K562 (cell line): ENCODE measurements around the gene C4BPB. TPM values are rescaled to one million over a fixed set of nuclear protein-coding genes. Genes with fewer than 3 reads are reported as not detected.

Experiments used
- ATAC-seq: fragments of 200-7000 bp; cut with Tn5 transposase; 3 replicates; pipeline ENCODE4 v1.9.1; 2020; ENCODE audit warnings: moderate library complexity
- BruUV-seq: library from RNA; stranded (reverse); fragments of 400-500 nt; replicated peaks from 2 replicates; lab custom pipeline; 2021; lab: Mats Ljungman, UMichigan
- CTCF ChIA-PET: fragments of 300-600 bp; formaldehyde crosslinking; extraction: SDS; loops from one replicate; lab custom pipeline; 2021; ENCODE audit warnings: low intra/inter-chr PET ratio; lab: Yijun Ruan, JAX
- POLR2A ChIA-PET: fragments of 300-600, 350-650 bp; sonication (Branson Sonifier 250); formaldehyde crosslinking; extraction: SDS; loops from one replicate; lab custom pipeline; 2021; ENCODE audit warnings: antibody characterized with exemption, inconsistent platforms; lab: Yijun Ruan, JAX
- DNase-seq, 4 experiments: peaks; one replicate each; pipeline versions ENCODE4 v3.0.0 to v3.0.0-alpha.2; 2011 to 2018; ENCODE audit warnings: low spot score in 3 of 4, mixed read lengths in 3 of 4; ENCODE audit errors: extremely low read depth in 1 of 4
- FAIRE-seq: peaks from 2 replicates; lab custom pipeline; 2011; peaks lifted over from hg19 to GRCh38; lab: Jason Lieb, UNC
- H2AFZ ChIP-seq: 2 replicates; pipeline ENCODE4 v1.6.0; 2011; ENCODE audit warnings: low read depth, low read length, control low read depth, inconsistent platforms
- H3K27ac ChIP-seq: fragments of 200-600 bp; 3 replicates; pipeline ENCODE4 v1.8.0; 2011; ENCODE audit warnings: low read depth, mild to moderate bottlenecking, control low read depth, inconsistent platforms, low read length, moderate library complexity, mixed read lengths; ENCODE audit errors: extremely low read depth
- H3K27me3 ChIP-seq, 2 experiments: fragments of 300-600 bp in 1 of 2; 2 replicates in 1 of 2; 3 replicates in 1 of 2; pipeline versions ENCODE4 v1.6.0 to v1.8.0; 2011; ENCODE audit warnings: inconsistent platforms in 2 of 2, low read length in 2 of 2, mild to moderate bottlenecking in 1 of 2, mixed read lengths in 1 of 2, moderate library complexity in 1 of 2; ENCODE audit not compliant: control insufficient read depth in 2 of 2, insufficient read depth in 2 of 2
- H3K36me3 ChIP-seq: fragments of 300-600 bp; 3 replicates; pipeline ENCODE4 v1.8.0; 2011; ENCODE audit warnings: mild to moderate bottlenecking, low read length, inconsistent platforms; ENCODE audit not compliant: control insufficient read depth, insufficient read depth
- H3K4me1 ChIP-seq, 2 experiments: fragments of 200-600 bp in 1 of 2; replicated peaks in 1 of 2; 2 replicates in 1 of 2; 3 replicates in 1 of 2; pipeline versions ENCODE4 v1.5.1 to v1.8.0; 2011; ENCODE audit warnings: inconsistent platforms in 2 of 2, low read length in 2 of 2, mild to moderate bottlenecking in 1 of 2, mixed read lengths in 1 of 2, moderate library complexity in 1 of 2; ENCODE audit not compliant: control insufficient read depth in 2 of 2, insufficient read depth in 2 of 2
- H3K4me2 ChIP-seq: 2 replicates; pipeline ENCODE4 v1.6.1; 2011; ENCODE audit warnings: low read length, control low read depth, inconsistent platforms, mixed read lengths; ENCODE audit not compliant: insufficient read depth
- H3K4me3 ChIP-seq: fragments of 200-600 bp; sonication (generic), shearing (Covaris generic); 2 replicates; pipeline ENCODE4 v1.5.1; 2016; ENCODE audit warnings: control low read depth, inconsistent platforms
- H3K79me2 ChIP-seq: fragments of 200-600 bp; 3 replicates; pipeline ENCODE4 v1.8.0; 2011; ENCODE audit warnings: low read length, inconsistent platforms; ENCODE audit not compliant: control insufficient read depth, insufficient read depth
- H3K9ac ChIP-seq, 2 experiments: 2 replicates each; pipeline versions ENCODE4 v1.6.0 to v1.6.1; 2011; ENCODE audit warnings: low read depth in 2 of 2, low read length in 2 of 2, control low read depth in 1 of 2, inconsistent platforms in 1 of 2, mild to moderate bottlenecking in 1 of 2, mixed read lengths in 1 of 2; ENCODE audit not compliant: insufficient read depth in 1 of 2
- H3K9me1 ChIP-seq: one replicate; pipeline ENCODE4 v1.6.0; 2011; ENCODE audit warnings: inconsistent platforms, mild to moderate bottlenecking, low read length, moderate library complexity; ENCODE audit not compliant: control insufficient read depth, insufficient read depth
- H3K9me3 ChIP-seq: replicated peaks from 2 replicates; pipeline ENCODE4 v1.5.1; 2011; ENCODE audit warnings: low read depth, low read length, inconsistent platforms; ENCODE audit not compliant: control insufficient read depth, insufficient read depth
- H4K20me1 ChIP-seq: replicated peaks from 2 replicates; pipeline ENCODE4 v1.6.1; 2011; ENCODE audit warnings: low read length, inconsistent platforms, mixed read lengths; ENCODE audit not compliant: control insufficient read depth, insufficient read depth
- E2F3 ChIP-seq: fragments of 250-450 bp; sonication (Bioruptor Pico); IDR thresholded peaks from 2 replicates; pipeline ENCODE4 v1.4.0; 2020; ENCODE audit warnings: mild to moderate bottlenecking
- ERF ChIP-seq: fragments of 450-650 bp; formaldehyde crosslinking; IDR thresholded peaks from 2 replicates; pipeline ENCODE4 v1.4.0; 2020; ENCODE audit warnings: mild to moderate bottlenecking, mixed read lengths
- FOXJ2 ChIP-seq: fragments of 200-800 bp; sonication (Bioruptor generic); IDR thresholded peaks from 2 replicates; pipeline ENCODE4 v1.6.1; 2016; ENCODE audit warnings: missing genetic modification characterization, missing compliant biosample characterization
- NFE2 ChIP-seq: IDR thresholded peaks from 2 replicates; pipeline ENCODE4 v1.6.1; 2014; ENCODE audit warnings: antibody characterized with exemption, low read depth
- SMC3 ChIP-seq: conservative IDR thresholded peaks from 2 replicates; pipeline ENCODE4 v1.6.1; 2011; ENCODE audit warnings: low read depth, low read length, improper control_type of control experiment; ENCODE audit not compliant: insufficient read depth
- SRSF9 ChIP-seq: fragments of 200-400 bp; formaldehyde crosslinking; IDR thresholded peaks from 2 replicates; pipeline ENCODE4 v1.6.1; 2017; ENCODE audit warnings: low read depth, low read length, borderline replicate concordance
- TOE1 ChIP-seq, 2 experiments: fragments of 450-650 bp in 1 of 2; sonication (generic) in 1 of 2; formaldehyde crosslinking in 1 of 2; IDR thresholded peaks; 2 replicates each; pipeline versions ENCODE4 v1.7.1 to v1.8.0; 2016 to 2022; ENCODE audit warnings: borderline replicate concordance in 2 of 2, mild to moderate bottlenecking in 2 of 2, antibody characterized with exemption in 1 of 2, inconsistent platforms in 1 of 2, low read depth in 1 of 2, missing genetic modification reagents in 1 of 2, moderate library complexity in 1 of 2
- ZNF766 ChIP-seq: fragments of 200-800 bp; sonication (Bioruptor generic); conservative IDR thresholded peaks from 2 replicates; pipeline ENCODE4 v1.6.1; 2016; ENCODE audit warnings: missing genetic modification characterization, missing compliant biosample characterization
- ZNF785 ChIP-seq: fragments of 250-450 bp; sonication (Bioruptor Pico); IDR thresholded peaks from 2 replicates; pipeline ENCODE4 v1.4.0; 2020; ENCODE audit warnings: mild to moderate bottlenecking
- WGBS: fragments of 100-300 bp; shearing (Covaris generic); methylation state at CpG from one replicate; pipeline ENCODE4 v1.1.6; 2016; ENCODE audit warnings: low coverage, mixed read lengths; ENCODE audit not compliant: insufficient coverage; ENCODE audit errors: missing lambda C conversion rate; 5-methylcytosine and 5-hydroxymethylcytosine counted together
- in situ Hi-C: fragments of 300-500 bp; cut with MboI; formaldehyde crosslinking; loops from 4 replicates; pipeline ENCODE4 v1.15.0; 2018; ENCODE audit warnings: inconsistent platforms, mixed read lengths
- intact Hi-C: fragments of 100-400 bp; cut with micrococcal nuclease; formaldehyde crosslinking; loops from 2 replicates; pipeline ENCODE4 v1.14.2; 2022
- polyA plus RNA-seq, 8 experiments: library from polyadenylated mRNA; depleted of rRNA in 4 of 8; stranded (reverse) in 5 of 8; unstranded in 3 of 8; fragments of >200 nt; fragmentation: Nextera tagmentation in 2 of 8; fragmentation: Illumina TruSeq in 1 of 8; extraction: Ambion mirVana in 2 of 8; extraction: Trizol in 1 of 8; gene quantifications; 2 replicates each; pipeline versions ENCODE4 v1.2.1 to v1.2.3, GENCODE V29; 2011 to 2014; ENCODE audit warnings: inconsistent platforms in 1 of 8, missing spikeins in 1 of 8
- total RNA-seq, 7 experiments: library from RNA; depleted of rRNA in 6 of 7; stranded (reverse); fragments of >200 nt in 6 of 7; fragmentation: Illumina TruSeq in 2 of 7; extraction: Trizol in 2 of 7; gene quantifications; 2 replicates each; pipeline versions ENCODE4 v1.2.1 to v1.2.3, GENCODE V29; 2011 to 2021; ENCODE audit warnings: low replicate concordance in 1 of 7
- TF ChIP-seq, protein P1 (sequence below), 2 experiments: fragments of 450-650 bp in 1 of 2; sonication (generic) in 1 of 2; formaldehyde crosslinking in 1 of 2; IDR thresholded peaks in 1 of 2; conservative IDR thresholded peaks in 1 of 2; 2 replicates each; pipeline versions ENCODE4 v1.6.1 to v1.8.1; 2016 to 2023; ENCODE audit warnings: mild to moderate bottlenecking in 2 of 2, moderate library complexity in 2 of 2, inconsistent platforms in 1 of 2, missing genetic modification reagents in 1 of 2
- TF ChIP-seq, protein P2 (sequence below): sonication (generic); formaldehyde crosslinking; IDR thresholded peaks from 2 replicates; pipeline ENCODE4 v1.8.1; 2023; ENCODE audit warnings: missing genetic modification reagents, mild to moderate bottlenecking, borderline replicate concordance
- TF ChIP-seq, protein P3 (sequence below), 2 experiments: fragments of 250-450 bp in 1 of 2; fragments of 450-650 bp in 1 of 2; sonication (Bioruptor Pico) in 1 of 2; IDR thresholded peaks; 2 replicates each; pipeline versions ENCODE4 v1.6.1 to v1.8.0; 2016 to 2021; ENCODE audit warnings: mild to moderate bottlenecking in 2 of 2, moderate library complexity in 2 of 2, missing compliant biosample characterization in 1 of 2, missing genetic modification characterization in 1 of 2

Gene C4BPB
- total and polyA plus RNA-seq, 9 of the 15 experiments (the other 6 are each of a cell fraction or from before 2014, with no cell fraction given): not detected

DNA sequence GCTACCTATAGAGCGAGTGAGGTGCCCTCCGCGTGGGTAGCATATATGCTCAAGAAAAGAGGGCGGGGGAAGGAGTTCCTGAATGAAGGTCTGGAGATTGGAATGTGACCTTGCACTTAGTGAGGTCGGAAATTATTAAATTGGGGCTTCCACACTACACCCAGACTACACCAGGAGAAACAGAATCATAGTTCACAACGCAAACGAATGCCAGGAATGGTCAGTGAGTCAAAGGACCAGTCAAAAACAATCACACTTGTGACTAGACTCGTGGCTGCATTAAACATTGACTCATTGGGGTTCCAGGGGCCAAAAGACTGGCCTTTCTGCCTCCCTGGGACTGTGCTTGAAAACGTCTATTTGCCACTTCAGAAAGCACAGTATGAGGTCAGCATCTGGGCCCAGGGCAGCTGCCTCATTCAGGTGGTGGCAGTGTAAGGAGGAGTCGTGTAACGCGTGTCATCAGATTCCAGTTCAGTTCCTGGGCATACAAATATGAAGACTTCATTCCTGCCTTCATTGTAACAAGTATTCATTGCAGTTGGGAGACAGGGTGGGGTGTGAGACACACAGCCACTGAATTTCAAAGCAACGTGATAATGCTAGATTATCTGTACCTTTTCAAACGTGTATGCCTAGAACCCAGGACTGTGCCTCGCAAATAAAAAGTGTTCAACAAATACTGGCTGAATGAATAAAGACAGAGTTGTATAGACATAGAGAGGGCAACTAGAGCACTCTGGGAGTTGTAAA is 37.3 kb upstream of the C4BPB start, which contains the start of gene YOD1:
Gene YOD1 (minus strand): TSS at position 18 of the 753 bp plus-strand sequence. CDS start 178 bp downstream, outside the sequence.
- ChIA-PET POLR2A (interaction anchor here (0.7 to 9.8 kb wide), 6 partner anchors 12 to 416 kb away, joined by 3 to 104 read pairs (median 13); partner anchors contain the start of genes C1orf116 and DYRK3), CTCF (interaction anchor here (2.3 kb wide), 1 partner anchor 26 kb away, joined by 17 read pairs; no protein-coding TSS in a partner anchor)
- TSS peak; percentile 36 for BruUV-seq
- Histone ChIP-seq H3K9me3 (no peaks in the 10 kb centered on the region), H3K27me3 (no peaks in the 10 kb centered on the region), H3K9ac (peak within 1 kb of the TSS; percentile 96 to 98), H3K36me3 (peaks cover 37% of the 10 kb centered on the region), H3K4me3 (peak within 1 kb of the TSS; percentile 92), H2AFZ (peak within 1 kb of the TSS; percentile 98), H4K20me1 (peaks cover 14% of the 10 kb centered on the region; the same call in 1 of the 2 replicates), H3K79me2 (peaks cover 66% of the 10 kb centered on the region), H3K4me1 (peaks cover 14 to 55% of the 10 kb centered on the region in 2 experiments), H3K4me2 (peak within 1 kb of the TSS; percentile 99), H3K9me1 (no peaks in the 10 kb centered on the region), H3K27ac (peak within 1 kb of the TSS; percentile 94)
- ATAC-seq: peak; percentile 10
- DNase-seq: peak; percentile 25 to 74 (median 37)
- peak; percentile 69 for FAIRE-seq
- under 1% methylated on average over 15 of the region's 15 CpGs for WGBS
- intact Hi-C loops: loop anchor here (10.0 kb wide), 1 partner anchor 593 kb away; the partner anchor contains the start of gene CR1L
- in situ Hi-C loops: no loop called here
- no peak for TF ChIP-seq ZNF785
- peak; percentile 24; the same call in 1 of the 2 replicates for TF ChIP-seq E2F3 (CRISPR knock-in tag)
- TF ChIP-seq NFE2: 0 out of 2 replicates have a peak, but pooled peaks have one; percentile 11
- TF ChIP-seq TOE1 (IDR thresholded peaks at IDR 0.05; ENCODE audit: borderline replicate concordance): no peak
- peak; percentile 74; the same call in 1 of the 2 replicates for TF ChIP-seq TOE1 (CRISPR knock-in tag; IDR thresholded peaks at IDR 0.05; ENCODE audit: borderline replicate concordance, low read depth)
- 0 out of 2 replicates have a peak, but pooled peaks have one; percentile 43 for TF ChIP-seq ZNF766 (CRISPR knock-in tag)
- TF ChIP-seq, protein P1, sequence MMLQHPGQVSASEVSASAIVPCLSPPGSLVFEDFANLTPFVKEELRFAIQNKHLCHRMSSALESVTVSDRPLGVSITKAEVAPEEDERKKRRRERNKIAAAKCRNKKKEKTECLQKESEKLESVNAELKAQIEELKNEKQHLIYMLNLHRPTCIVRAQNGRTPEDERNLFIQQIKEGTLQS (IDR thresholded peaks at IDR 0.05): peak; percentile 84
- TF ChIP-seq, protein P1 (CRISPR knock-in tag; conservative IDR thresholded peaks at IDR 0.05): no peak
- TF ChIP-seq SRSF9: no peak
- TF ChIP-seq ERF: no peak
- TF ChIP-seq, protein P2, sequence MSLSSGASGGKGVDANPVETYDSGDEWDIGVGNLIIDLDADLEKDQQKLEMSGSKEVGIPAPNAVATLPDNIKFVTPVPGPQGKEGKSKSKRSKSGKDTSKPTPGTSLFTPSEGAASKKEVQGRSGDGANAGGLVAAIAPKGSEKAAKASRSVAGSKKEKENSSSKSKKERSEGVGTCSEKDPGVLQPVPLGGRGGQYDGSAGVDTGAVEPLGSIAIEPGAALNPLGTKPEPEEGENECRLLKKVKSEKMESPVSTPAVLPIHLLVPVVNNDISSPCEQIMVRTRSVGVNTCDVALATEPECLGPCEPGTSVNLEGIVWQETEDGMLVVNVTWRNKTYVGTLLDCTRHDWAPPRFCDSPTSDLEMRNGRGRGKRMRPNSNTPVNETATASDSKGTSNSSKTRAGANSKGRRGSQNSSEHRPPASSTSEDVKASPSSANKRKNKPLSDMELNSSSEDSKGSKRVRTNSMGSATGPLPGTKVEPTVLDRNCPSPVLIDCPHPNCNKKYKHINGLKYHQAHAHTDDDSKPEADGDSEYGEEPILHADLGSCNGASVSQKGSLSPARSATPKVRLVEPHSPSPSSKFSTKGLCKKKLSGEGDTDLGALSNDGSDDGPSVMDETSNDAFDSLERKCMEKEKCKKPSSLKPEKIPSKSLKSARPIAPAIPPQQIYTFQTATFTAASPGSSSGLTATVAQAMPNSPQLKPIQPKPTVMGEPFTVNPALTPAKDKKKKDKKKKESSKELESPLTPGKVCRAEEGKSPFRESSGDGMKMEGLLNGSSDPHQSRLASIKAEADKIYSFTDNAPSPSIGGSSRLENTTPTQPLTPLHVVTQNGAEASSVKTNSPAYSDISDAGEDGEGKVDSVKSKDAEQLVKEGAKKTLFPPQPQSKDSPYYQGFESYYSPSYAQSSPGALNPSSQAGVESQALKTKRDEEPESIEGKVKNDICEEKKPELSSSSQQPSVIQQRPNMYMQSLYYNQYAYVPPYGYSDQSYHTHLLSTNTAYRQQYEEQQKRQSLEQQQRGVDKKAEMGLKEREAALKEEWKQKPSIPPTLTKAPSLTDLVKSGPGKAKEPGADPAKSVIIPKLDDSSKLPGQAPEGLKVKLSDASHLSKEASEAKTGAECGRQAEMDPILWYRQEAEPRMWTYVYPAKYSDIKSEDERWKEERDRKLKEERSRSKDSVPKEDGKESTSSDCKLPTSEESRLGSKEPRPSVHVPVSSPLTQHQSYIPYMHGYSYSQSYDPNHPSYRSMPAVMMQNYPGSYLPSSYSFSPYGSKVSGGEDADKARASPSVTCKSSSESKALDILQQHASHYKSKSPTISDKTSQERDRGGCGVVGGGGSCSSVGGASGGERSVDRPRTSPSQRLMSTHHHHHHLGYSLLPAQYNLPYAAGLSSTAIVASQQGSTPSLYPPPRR: 0 out of 2 replicates have a peak, but pooled peaks have one; percentile 14
- TF ChIP-seq, protein P3, sequence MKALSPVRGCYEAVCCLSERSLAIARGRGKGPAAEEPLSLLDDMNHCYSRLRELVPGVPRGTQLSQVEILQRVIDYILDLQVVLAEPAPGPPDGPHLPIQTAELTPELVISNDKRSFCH (CRISPR knock-in tag; IDR thresholded peaks at IDR 0.05): no peak
- TF ChIP-seq, protein P3 (tag; IDR thresholded peaks at IDR 0.05): 0 out of 2 replicates have a peak, but pooled peaks have one; percentile 51
- TF ChIP-seq SMC3: no peak
- TF ChIP-seq FOXJ2: 0 out of 2 replicates have a peak, but pooled peaks have one; percentile 66
